GM12801 (cell line): ENCODE measurements around the gene VANGL1.

Experiments used
- CTCF ChIP-seq: IDR thresholded peaks from one replicate; pipeline ENCODE4 v1.5.1; 2011; ENCODE audit warnings: control low read depth; ENCODE audit not compliant: insufficient read length; ENCODE audit errors: extremely low read depth

Gene VANGL1

GRCh38 chr1:115641762-115642167 is at the start of gene VANGL1:
TSS of gene VANGL1 (plus strand) at chr1:115641970. CDS start at chr1:115651414, 9,444 bp downstream.
- no peak for TF ChIP-seq CTCF

- no peak for TF ChIP-seq CTCF
These were observed 49.5 kb upstream of the VANGL1 start for GRCh38 chr1:115592264-115592663.

- no peak for TF ChIP-seq CTCF
These were observed 48.2 kb upstream of the VANGL1 start for GRCh38 chr1:115593365-115594259.

- TF ChIP-seq CTCF, result no peak
These were observed 47.2 kb upstream of the VANGL1 start for GRCh38 chr1:115594600-115594999.

- peak; percentile 88 for TF ChIP-seq CTCF
These were observed 46.3 kb upstream of the VANGL1 start for GRCh38 chr1:115595279-115596079.

- no peak for TF ChIP-seq CTCF
These were observed 45.5 kb upstream of the VANGL1 start for GRCh38 chr1:115596080-115596780.

GRCh38 chr1:115604508-115604907 is 37.3 kb upstream of the VANGL1 start:
- TF ChIP-seq CTCF, result no peak
